Duodenal mucosa (tissue), 2 donors: ENCODE results near the gene NHERF2.

Source experiments
- H3K27ac ChIP-seq: one replicate; pipeline ENCODE4 v1.7.0; 2013; ENCODE audit warnings: low read depth, low read length
- H3K27me3 ChIP-seq, 2 donors: one replicate each; pipeline ENCODE4 v1.7.0; 2013; ENCODE audit warnings: low read length in 2 of 2, control low read depth in 1 of 2; ENCODE audit not compliant: insufficient read depth in 2 of 2, control insufficient read depth in 1 of 2
- H3K36me3 ChIP-seq, 2 donors: one replicate each; pipeline ENCODE4 v1.7.0; 2013; ENCODE audit warnings: low read length in 2 of 2, control low read depth in 1 of 2; ENCODE audit not compliant: insufficient read depth in 2 of 2, control insufficient read depth in 1 of 2
- H3K4me1 ChIP-seq, 2 donors: one replicate each; pipeline ENCODE4 v1.7.0; 2013; ENCODE audit warnings: low read length in 2 of 2, control low read depth in 1 of 2; ENCODE audit not compliant: insufficient read depth in 2 of 2, control insufficient read depth in 1 of 2
- H3K4me3 ChIP-seq, 2 donors: one replicate each; pipeline ENCODE4 v1.7.0; 2013; ENCODE audit warnings: low read length in 2 of 2, low read depth in 1 of 2
- H3K9ac ChIP-seq, 2 donors: one replicate each; pipeline ENCODE4 v1.7.0; 2013; ENCODE audit warnings: low read length in 2 of 2, low read depth in 1 of 2
- H3K9me3 ChIP-seq, 2 donors: one replicate each; pipeline ENCODE4 v1.7.0; 2013; ENCODE audit warnings: low read length in 2 of 2, control low read depth in 1 of 2; ENCODE audit not compliant: control insufficient read depth in 1 of 2

NHERF2 gene

DNA sequence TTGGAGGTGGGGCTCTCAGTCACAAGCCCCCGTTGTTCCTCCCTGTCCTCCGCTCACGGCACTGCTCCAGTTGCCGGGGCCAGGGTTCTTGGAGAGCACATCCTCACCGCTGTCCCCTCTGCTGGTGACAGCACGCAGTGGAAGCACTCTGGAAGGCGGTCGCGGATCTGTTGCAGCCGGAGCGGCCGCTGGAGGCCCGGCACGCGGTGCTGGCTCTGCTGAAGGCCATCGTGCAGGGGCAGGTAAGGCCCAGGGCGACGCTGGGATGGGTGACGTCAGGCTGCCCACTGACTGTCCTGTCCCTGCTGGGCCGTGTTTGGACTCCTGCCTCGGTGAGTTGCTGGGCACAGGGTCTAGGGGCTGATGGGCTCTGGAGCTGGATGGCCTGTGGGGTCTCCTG lies 26.5 kb downstream of the NHERF2 start:
- Histone ChIP-seq H3K9me3 (no peaks in the 10 kb centered on the region), H3K27me3 (no peaks in the 10 kb centered on the region), H3K36me3 (peaks cover 9 to 57% of the 10 kb centered on the region in 2 donors), H3K4me1 (peaks cover 17% of the 10 kb centered on the region in 2 donors), H3K9ac (no peak overlapping the region), H3K27ac (no peak overlapping the region), H3K4me3 (no peak overlapping the region)

DNA sequence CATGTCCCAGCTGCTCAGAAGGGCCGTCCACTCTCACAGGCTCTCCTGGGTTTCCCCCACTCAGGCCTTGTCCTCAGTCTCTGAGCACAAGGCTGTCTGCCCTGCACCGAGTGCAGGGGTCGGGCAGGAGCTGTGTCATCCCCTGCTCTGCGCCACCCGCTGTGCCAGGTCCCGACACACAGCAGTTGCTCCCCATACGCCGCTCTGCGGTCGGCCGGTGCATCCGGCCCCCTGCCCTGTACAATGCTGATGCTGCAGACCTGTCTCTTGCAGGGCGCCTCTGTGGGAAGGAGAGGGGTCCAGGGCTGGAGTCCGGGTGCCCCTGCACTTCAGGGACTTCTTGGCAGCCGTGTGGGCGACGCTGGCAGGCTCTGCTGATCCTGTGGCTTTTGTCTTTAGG lies 27.2 kb downstream of the NHERF2 start:
- peaks cover 9 to 64% of the 10 kb centered on the region in 2 donors for H3K36me3 ChIP-seq
- no peak overlapping the region for H3K9ac ChIP-seq
- H3K27ac ChIP-seq: no peak overlapping the region

DNA sequence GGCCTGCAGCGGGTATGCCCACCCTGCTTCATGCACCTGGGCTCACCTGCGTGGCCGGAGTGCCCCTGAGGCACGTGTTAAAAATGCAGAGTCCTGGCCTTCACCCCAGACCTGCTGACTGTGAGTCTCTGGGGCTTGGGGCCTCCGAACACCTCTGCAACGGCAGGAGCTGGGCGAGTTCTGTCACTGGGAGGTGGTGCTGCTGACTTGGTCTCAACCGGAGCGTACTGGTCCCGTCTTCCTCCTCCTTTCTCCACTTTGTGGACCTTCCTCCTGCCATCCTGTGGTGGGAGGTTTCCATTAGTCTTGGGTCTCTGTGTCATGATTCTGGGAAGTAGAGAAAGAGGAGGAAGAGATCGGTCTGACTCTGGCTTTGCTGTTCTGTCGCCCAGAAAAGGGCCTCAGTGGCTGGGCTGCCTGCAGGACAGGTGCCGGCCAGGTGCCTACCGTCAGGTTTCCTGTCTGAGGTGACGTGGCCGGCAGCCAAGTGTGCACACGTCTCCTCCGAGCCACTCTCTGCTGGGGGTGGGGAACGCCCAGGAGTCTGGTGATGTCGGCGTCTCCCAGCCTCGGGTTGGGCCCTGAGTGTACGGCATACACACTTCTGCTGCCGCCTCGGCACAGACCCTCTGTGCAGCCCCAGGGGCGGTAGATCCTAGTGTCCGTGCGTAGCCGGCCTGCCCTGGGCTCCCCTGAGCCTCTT lies 28.0 kb downstream of the NHERF2 start:
- Histone ChIP-seq H3K4me3 (no peak overlapping the region), H3K36me3 (peaks cover 9 to 64% of the 10 kb centered on the region in 2 donors), H3K9me3 (no peaks in the 10 kb centered on the region), H3K27ac (peak overlapping the region; percentile 11), H3K27me3 (no peaks in the 10 kb centered on the region), H3K4me1 (peaks cover 7 to 9% of the 10 kb centered on the region in 2 donors), H3K9ac (peak overlapping the region in 1 of 2 donors; percentile 33)

More for the DNA sequence above, 27.2 kb downstream of the NHERF2 start:
- Histone ChIP-seq H3K4me3 (no peak overlapping the region), H3K9me3 (no peaks in the 10 kb centered on the region), H3K4me1 (peaks cover 10 to 11% of the 10 kb centered on the region in 2 donors), H3K27me3 (no peaks in the 10 kb centered on the region)

DNA sequence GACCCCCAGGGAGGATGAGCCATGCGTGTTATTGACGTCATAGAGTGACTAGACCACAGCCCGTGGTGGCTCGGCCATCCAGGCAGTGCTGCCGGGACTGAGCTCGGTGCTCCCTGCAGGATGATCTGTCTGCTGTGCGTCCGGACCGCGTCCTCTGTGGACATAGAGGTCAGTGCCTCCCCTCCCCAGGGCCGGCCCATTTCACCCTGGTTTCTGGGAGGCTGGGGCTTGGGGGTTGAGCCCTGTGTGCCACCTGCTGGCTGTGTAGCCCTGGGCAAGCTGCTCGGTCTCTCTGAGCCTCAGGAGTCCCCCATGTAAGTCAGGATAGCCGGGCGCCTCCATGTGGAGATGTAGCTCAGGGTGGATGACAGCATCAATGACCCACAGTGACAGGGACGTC lies 29.4 kb downstream of the NHERF2 start:
- Histone ChIP-seq H3K27ac (no peak overlapping the region), H3K9ac (no peak overlapping the region), H3K36me3 (peaks cover 8 to 67% of the 10 kb centered on the region in 2 donors), H3K4me3 (no peak overlapping the region), H3K27me3 (no peaks in the 10 kb centered on the region), H3K9me3 (no peaks in the 10 kb centered on the region), H3K4me1 (peaks cover 7 to 9% of the 10 kb centered on the region in 2 donors)

DNA sequence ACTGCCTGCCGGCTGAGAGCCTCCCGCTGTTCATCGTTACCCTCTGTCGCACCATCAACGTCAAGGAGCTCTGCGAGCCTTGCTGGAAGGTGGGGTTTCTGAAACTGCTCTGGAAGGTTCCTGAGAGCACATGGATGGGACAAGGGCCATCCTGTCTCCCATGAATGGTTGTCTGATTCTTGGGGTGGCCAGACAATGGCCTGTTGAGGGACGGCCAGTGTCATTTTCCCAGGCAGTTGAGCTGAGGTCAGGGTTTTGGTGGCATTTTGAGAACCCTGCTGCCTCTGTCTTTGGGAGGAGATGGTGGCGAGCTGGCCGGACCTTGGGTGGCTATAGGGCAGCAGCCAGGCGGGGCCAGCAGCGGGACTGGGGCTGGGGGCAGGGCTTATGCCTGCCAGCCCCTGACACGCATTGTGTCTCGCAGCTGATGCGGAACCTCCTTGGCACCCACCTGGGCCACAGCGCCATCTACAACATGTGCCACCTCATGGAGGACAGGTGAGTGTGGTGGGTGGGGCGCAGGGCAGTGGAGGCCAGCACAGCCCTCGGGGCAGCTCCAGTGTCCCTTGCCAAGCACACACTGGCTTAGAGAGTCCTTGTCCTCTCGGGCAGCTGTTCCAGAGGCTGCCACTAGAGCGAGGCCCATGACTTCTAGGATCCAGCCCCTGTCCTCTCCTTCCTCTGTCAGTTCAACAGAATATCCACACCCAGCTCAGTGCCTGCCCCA lies 30.1 kb downstream of the NHERF2 start:
- Histone ChIP-seq H3K36me3 (peaks cover 2 to 67% of the 10 kb centered on the region in 2 donors), H3K4me1 (peaks cover 7 to 9% of the 10 kb centered on the region in 2 donors), H3K27me3 (no peaks in the 10 kb centered on the region), H3K27ac (no peak overlapping the region), H3K9me3 (no peaks in the 10 kb centered on the region), H3K4me3 (no peak overlapping the region), H3K9ac (no peak overlapping the region)

DNA sequence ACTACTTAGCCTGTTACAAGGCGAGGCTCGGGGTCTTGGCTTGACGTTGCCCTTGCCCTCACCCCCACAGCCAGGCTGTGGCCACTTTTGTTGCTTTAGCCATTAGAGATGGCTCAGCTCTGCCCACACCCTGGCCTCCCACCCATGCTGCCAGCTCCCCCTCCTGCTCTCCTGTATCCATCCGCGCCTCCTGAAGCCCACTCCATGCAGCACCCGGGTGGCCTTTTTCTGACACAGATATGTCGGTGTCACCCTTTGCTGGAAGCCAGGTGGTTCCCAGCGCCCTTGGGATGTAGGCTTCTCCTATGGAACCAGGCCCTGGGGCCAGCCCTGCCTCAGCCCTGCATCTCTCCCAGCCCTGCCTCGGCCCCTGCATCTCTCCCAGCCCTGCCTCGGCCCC lies 30.7 kb downstream of the NHERF2 start:
- no peaks in the 10 kb centered on the region for H3K27me3 ChIP-seq
- H3K4me3 ChIP-seq: no peak overlapping the region
- H3K36me3 ChIP-seq: peaks cover 2 to 66% of the 10 kb centered on the region in 2 donors
- no peaks in the 10 kb centered on the region for H3K9me3 ChIP-seq
- H3K9ac ChIP-seq: no peak overlapping the region
- H3K4me1 ChIP-seq: peaks cover 7 to 9% of the 10 kb centered on the region in 2 donors
- no peak overlapping the region for H3K27ac ChIP-seq

DNA sequence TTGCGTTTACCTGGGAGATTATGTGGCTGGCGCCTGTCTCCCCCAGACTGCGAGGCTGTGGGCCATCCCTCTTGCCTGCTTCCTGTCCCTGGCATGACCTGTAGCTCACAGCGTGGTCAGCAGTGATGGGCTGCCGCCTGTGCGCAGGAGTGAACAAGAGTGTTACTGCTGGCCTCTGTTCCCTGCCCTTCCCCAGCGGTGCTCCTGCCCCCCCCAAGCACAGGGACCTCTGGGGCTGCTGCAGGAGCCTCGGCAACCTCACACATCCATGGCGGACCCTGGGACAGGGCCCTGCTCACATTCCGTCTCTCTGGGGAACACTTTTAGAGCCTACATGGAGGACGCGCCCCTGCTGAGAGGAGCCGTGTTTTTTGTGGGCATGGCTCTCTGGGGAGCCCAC lies 31.7 kb downstream of the NHERF2 start:
- Histone ChIP-seq H3K27me3 (no peaks in the 10 kb centered on the region), H3K36me3 (peaks cover 4 to 67% of the 10 kb centered on the region in 2 donors), H3K9me3 (no peaks in the 10 kb centered on the region), H3K4me1 (peaks cover 7 to 9% of the 10 kb centered on the region in 2 donors), H3K4me3 (no peak overlapping the region), H3K27ac (no peak overlapping the region), H3K9ac (no peak overlapping the region)

DNA sequence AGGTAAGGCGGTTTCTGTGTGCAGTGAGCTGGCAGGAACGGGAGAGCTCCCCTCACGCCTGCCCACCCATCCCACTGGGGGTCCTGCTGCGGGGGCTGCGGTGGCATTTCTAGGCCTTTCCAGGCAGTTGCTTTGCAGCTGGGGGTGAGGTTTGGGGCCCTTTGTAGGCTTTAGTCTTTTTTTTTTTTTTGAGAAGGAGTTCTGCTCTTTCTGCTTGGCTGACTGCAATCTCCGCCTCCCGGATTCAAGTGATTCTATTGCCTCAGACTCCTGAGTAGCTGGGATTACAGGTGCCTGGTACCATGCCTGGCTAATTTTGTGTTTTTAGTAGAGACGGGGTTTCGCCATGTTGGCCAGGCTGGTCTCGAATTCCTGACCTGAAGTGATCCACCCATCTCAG lies 32.2 kb downstream of the NHERF2 start:
- Histone ChIP-seq H3K9ac (no peak overlapping the region), H3K9me3 (no peaks in the 10 kb centered on the region), H3K36me3 (peaks cover 6 to 67% of the 10 kb centered on the region in 2 donors), H3K4me3 (no peak overlapping the region), H3K27me3 (no peaks in the 10 kb centered on the region), H3K4me1 (peaks cover 7 to 9% of the 10 kb centered on the region in 2 donors), H3K27ac (no peak overlapping the region)

DNA sequence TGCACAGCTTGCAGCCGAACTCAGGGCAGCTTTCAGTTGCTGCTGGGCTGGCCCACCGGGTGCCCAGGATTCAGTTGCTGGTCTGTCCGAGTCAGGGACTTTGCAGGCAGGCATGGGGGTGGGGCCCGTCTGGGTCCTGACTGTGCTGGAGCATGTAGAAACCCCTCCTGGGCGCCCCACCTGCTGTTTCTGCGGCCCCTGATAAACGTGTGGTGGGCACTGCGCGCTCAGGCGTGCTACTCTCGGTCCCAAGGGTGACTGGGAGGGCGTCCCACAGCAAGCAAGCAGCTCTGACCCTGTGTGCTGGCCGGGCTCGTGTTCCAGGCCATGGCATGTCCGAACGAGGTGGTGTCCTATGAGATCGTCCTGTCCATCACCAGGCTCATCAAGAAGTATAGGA lies 33.6 kb downstream of the NHERF2 start:
- Histone ChIP-seq H3K9ac (no peak overlapping the region), H3K4me1 (no peaks in the 10 kb centered on the region), H3K27me3 (no peaks in the 10 kb centered on the region), H3K27ac (no peak overlapping the region), H3K4me3 (no peak overlapping the region), H3K9me3 (no peaks in the 10 kb centered on the region), H3K36me3 (peaks cover 9 to 68% of the 10 kb centered on the region in 2 donors)

DNA sequence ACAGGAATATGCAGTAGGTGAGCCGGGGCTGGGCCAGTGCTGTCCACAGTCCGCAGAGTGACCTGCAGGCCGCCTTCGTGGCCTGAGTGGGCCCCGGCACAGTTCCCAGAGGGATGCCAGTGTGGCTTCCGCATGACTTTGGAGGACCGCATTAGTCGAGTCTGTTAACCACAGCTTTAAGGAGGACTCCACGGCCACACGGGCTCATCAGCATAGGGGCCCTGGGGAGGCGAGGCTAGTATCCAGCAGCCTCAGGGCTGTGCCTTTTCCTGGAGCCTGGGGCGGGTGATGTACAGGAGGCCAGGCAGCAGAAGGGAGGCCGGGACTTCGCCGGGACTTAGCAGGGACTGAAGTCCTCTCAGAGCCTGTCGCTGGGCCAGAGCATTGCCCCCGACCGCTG lies 34.3 kb downstream of the NHERF2 start:
- H3K4me3 ChIP-seq: no peak overlapping the region
- no peak overlapping the region for H3K9ac ChIP-seq
- peaks cover 16 to 75% of the 10 kb centered on the region in 2 donors for H3K36me3 ChIP-seq
- no peaks in the 10 kb centered on the region for H3K4me1 ChIP-seq
- H3K27me3 ChIP-seq: no peaks in the 10 kb centered on the region
- no peak overlapping the region for H3K27ac ChIP-seq
- no peaks in the 10 kb centered on the region for H3K9me3 ChIP-seq
